Natural killer cell (primary cell): ENCODE measurements around the gene CDC42SE2. TPM values are rescaled to one million over a fixed set of nuclear protein-coding genes. Genes with fewer than 3 reads are reported as not detected.

Experiments used
- ATAC-seq, 3 donors: fragments of 150-1000 bp in 2 of 3; fragments of 200-7000 bp in 1 of 3; cut with Tn5 transposase; 1 replicate in 1 of 3; 2 replicates in 2 of 3; pipeline ENCODE4 v1.10.0; 2021; ENCODE audit warnings: mild to moderate bottlenecking in 2 of 3, moderate library complexity in 2 of 3
- DNase-seq, 2 donors: peaks; one replicate each; pipeline versions ENCODE4 v3.0.0 to v3.0.0-alpha.2; 2013 to 2021; ENCODE audit warnings: mixed read lengths in 1 of 2
- H3K27ac ChIP-seq: one replicate; pipeline ENCODE4 v1.5.1; 2013; ENCODE audit warnings: mild to moderate bottlenecking, low read length
- H3K27me3 ChIP-seq: one replicate; pipeline ENCODE4 v1.6.1; 2013; ENCODE audit warnings: low read length; ENCODE audit not compliant: control insufficient read depth, insufficient read depth
- H3K36me3 ChIP-seq: one replicate; pipeline ENCODE4 v1.6.1; 2013; ENCODE audit warnings: low read length; ENCODE audit not compliant: control insufficient read depth, insufficient read depth
- H3K4me1 ChIP-seq: one replicate; pipeline ENCODE4 v1.6.1; 2013; ENCODE audit warnings: low read length; ENCODE audit not compliant: control insufficient read depth, insufficient read depth
- H3K4me3 ChIP-seq: one replicate; pipeline ENCODE4 v1.5.1; 2013; ENCODE audit warnings: low read length
- H3K9me3 ChIP-seq: one replicate; pipeline ENCODE4 v1.6.1; 2013; ENCODE audit warnings: low read length; ENCODE audit not compliant: control insufficient read depth, insufficient read depth
- H3K27ac Mint-ChIP-seq, 2 donors: one replicate each; pipeline ENCODE4 v1.8.0; 2022; ENCODE audit warnings: mild to moderate bottlenecking in 2 of 2, mixed read lengths in 2 of 2, moderate library complexity in 1 of 2
- H3K27me3 Mint-ChIP-seq, 2 donors: one replicate each; pipeline ENCODE4 v1.8.0; 2022; ENCODE audit warnings: low read depth in 2 of 2, mixed read lengths in 2 of 2
- H3K36me3 Mint-ChIP-seq: one replicate; pipeline ENCODE4 v1.8.0; 2022; ENCODE audit warnings: mixed read lengths
- H3K4me1 Mint-ChIP-seq, 2 donors: one replicate each; pipeline ENCODE4 v1.8.0; 2022; ENCODE audit warnings: mixed read lengths in 2 of 2
- H3K4me3 Mint-ChIP-seq: one replicate; pipeline ENCODE4 v1.8.0; 2022; ENCODE audit warnings: mild to moderate bottlenecking, moderate library complexity, mixed read lengths
- H3K9me3 Mint-ChIP-seq, 2 donors: one replicate each; pipeline ENCODE4 v1.8.0; 2022; ENCODE audit warnings: mixed read lengths in 2 of 2
- CTCF ChIP-seq: fragments of 200-600 bp; IDR thresholded peaks from one replicate; pipeline ENCODE4 v1.8.0; 2022; ENCODE audit warnings: antibody characterized with exemption
- WGBS: methylation state at CpG from one replicate; pipeline ENCODE4 v1.1.7; 2013; ENCODE audit warnings: missing lambda C conversion rate; ENCODE audit not compliant: insufficient coverage; 5-methylcytosine and 5-hydroxymethylcytosine counted together
- intact Hi-C: fragments of 100-400 bp; cut with micrococcal nuclease; formaldehyde crosslinking; loops from one replicate; pipeline ENCODE4 v1.14.2; 2022
- total RNA-seq, 4 donors: library from RNA; stranded (reverse); fragments of 120-200 nt in 1 of 4; gene quantifications; one replicate each; pipeline versions ENCODE4 v1.2.3 to v1.2.4, GENCODE V29; 2013 to 2022

The CDC42SE2 gene
- total RNA-seq, 3 donors from 2014 or later (not counting 1 experiment from before 2014, with no cell fraction given) = 140 to 183 (median 166) TPM

DNA sequence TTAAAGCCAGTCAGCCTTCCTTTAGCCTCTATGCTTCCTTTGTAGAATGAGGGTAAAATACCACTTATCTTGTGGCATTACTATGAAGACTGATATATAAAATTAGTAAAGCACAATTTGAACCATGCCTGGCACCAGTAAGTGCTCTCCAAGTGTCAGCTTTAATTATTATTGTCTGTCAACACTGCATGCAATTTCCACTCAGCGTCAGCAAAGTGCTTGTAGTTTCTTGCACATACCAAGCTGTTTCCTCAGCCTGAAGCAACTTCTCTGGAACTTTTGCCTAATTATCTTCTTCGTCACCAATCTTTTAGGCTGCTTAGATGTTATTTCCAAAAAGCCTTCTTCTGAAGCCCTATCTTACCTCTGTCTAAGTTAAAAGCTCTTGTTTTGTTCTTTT, 177.3 kb downstream of the CDC42SE2 start:
- no peak overlapping the region for H3K27ac ChIP-seq
- Mint-ChIP-seq H3K27ac (peak overlapping the region; percentile 33 to 46), H3K4me1 (peaks cover 4% of the 10 kb centered on the region in 2 donors), H3K4me3 (no peak overlapping the region), H3K9me3 (no peaks in the 10 kb centered on the region), H3K36me3 (peaks cover 41% of the 10 kb centered on the region), H3K27me3 (no peaks in the 10 kb centered on the region)
- no peak for DNase-seq
- ATAC-seq = no peak
- TF ChIP-seq CTCF = no peak
- intact Hi-C loops = no loop called here
- peaks cover 75% of the 10 kb centered on the region for H3K36me3 ChIP-seq
- WGBS = 100% methylated on average over 2 of the region's 2 CpGs
- no peaks in the 10 kb centered on the region for H3K4me1 ChIP-seq
- H3K27me3 ChIP-seq = no peaks in the 10 kb centered on the region
- no peaks in the 10 kb centered on the region for H3K9me3 ChIP-seq
- H3K4me3 ChIP-seq = no peak overlapping the region

Other genes with a start within 250 kb of the CDC42SE2 start
- 100 to 1,000 TPM; 125 to 130 (median 129) TPM for gene HINT1, start 98.8 kb upstream of the CDC42SE2 start, total RNA-seq
- gene LYRM7, start 93.1 kb upstream of the CDC42SE2 start, total RNA-seq = 1 to 10 TPM; 7.4 to 9.7 (median 7.6) TPM